ENCODE results near the gene TRAF5. TPM values are rescaled to one million over a fixed set of nuclear protein-coding genes. Genes with fewer than 3 reads are reported as not detected.
"Not testable (repeated sequence)": the region's sequence is repeated elsewhere in the genome, so short reads cannot be mapped to it uniquely, and the experiment has no call there.

TRAF5 gene
- total RNA-seq, 2 experiments from 2014 or later, result 28.0 to 32.2 TPM

DNA sequence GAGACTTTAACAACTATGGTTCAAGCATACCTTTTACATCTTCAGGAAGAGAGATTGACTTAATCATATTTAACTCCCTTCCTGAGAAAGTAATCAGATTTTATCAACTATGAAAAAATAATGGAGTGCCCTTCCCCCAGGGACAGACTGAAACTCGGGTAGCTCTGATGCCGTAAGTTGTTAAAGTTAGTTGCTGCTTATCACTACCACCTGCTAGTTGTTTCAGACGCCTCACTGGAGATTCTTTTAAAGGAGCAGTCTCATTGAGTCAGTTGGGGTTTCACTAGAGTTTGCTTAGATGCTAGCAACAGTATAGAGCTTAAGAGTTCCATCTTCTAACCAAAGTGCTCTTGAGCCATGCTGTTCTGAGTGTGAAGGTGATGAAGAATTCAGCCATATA lies 17.0 kb upstream of the TRAF5 start:
- no peak for DNase-seq
- H3K4me3 Mint-ChIP-seq, result no peak overlapping the region
- H3K4me1 Mint-ChIP-seq, result peaks cover 24% of the 10 kb centered on the region
- intact Hi-C loops (cut with DNase I, micrococcal nuclease), result loop anchor here (5.0 kb wide), 2 partner anchors 47 to 73 kb away; no protein-coding TSS in a partner anchor
- ATAC-seq, result no peak
- H3K27ac Mint-ChIP-seq, result no peak overlapping the region
- no peaks in the 10 kb centered on the region for H3K9me3 Mint-ChIP-seq (ENCODE audit: low read depth)
- no peaks in the 10 kb centered on the region for H3K27me3 Mint-ChIP-seq
- peaks cover 31% of the 10 kb centered on the region for H3K36me3 Mint-ChIP-seq (ENCODE audit: low read depth)
- CTCF ChIA-PET, result interaction anchor here (0.8 to 1.7 kb wide), 4 partner anchors 13 to 38 kb away, joined by 3 to 6 read pairs (median 4); partner anchors contain the start of gene TRAF5
- POLR2A ChIA-PET, result no interaction called here

DNA sequence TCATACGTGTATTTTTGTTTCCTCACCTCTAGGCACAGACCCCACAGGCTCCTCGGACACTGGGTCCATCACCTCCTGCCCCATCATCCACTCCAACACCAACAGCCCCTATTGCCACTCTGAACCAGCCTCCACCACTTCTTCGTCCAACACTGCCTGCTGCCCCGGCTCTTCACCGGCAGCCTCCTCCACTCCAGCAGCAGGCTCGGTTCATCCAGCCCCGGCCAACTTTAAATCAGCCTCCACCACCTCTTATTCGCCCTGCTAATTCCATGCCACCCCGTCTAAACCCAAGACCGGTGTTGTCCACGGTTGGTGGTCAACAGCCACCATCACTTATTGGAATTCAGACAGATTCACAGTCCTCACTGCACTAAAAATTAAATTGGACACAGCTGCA lies 13.2 kb upstream of the TRAF5 start:
- POLR2A ChIA-PET, result no interaction called here
- Mint-ChIP-seq H3K4me3 (no peak overlapping the region), H3K27me3 (no peaks in the 10 kb centered on the region), H3K9me3 (ENCODE audit: low read depth) (no peaks in the 10 kb centered on the region), H3K4me1 (peaks cover 5% of the 10 kb centered on the region), H3K27ac (no peak overlapping the region), H3K36me3 (ENCODE audit: low read depth) (peaks cover 17% of the 10 kb centered on the region)
- intact Hi-C loops (cut with DNase I, micrococcal nuclease), result no loop called here
- DNase-seq (no peak), ATAC-seq (no peak)
- CTCF ChIA-PET, result interaction anchor here (0.7 kb wide), 1 partner anchor 10 kb away, joined by 3 read pairs; no protein-coding TSS in a partner anchor

DNA sequence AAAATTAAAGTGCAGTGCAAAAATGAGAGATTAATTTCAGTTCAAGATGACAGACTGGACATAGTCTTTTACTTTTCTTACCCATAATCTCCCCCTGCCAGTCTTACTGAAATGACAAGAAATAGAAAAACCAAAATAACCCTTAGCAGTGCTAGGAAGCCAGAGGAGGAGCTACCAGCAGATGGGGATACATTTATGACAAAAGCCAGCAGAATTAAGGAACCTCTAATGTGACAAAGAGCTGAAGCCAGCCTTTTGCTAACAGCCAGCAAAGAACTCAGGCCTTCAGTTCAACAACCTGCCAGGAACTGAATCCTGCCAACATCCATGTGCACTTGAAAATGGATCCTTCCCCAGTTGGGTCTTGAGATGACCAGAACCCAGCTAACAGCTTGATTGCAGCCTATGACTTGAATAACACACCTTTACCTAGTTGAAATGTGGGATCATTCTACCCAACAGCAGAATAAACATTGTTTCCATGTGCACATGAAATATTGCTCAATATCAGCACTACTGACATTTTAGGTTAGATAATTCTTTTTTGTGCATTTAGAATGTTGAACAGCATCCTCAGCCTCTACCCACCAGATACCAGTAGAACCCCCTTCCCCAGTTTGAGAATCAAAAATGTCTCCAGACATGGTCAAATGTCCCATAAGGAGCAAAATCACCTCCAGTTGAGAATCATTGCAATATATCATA lies 7.9 kb upstream of the TRAF5 start:
- no peaks in the 10 kb centered on the region for H3K36me3 Mint-ChIP-seq (ENCODE audit: low read depth)
- POLR2A ChIA-PET, result no interaction called here
- H3K27ac Mint-ChIP-seq, result no peak overlapping the region
- CTCF ChIA-PET, result interaction anchor here (0.5 to 0.6 kb wide), 2 partner anchors 43 to 152 kb away, joined by 3 read pairs; no protein-coding TSS in a partner anchor
- intact Hi-C loops (cut with DNase I, micrococcal nuclease), result no loop called here
- H3K4me3 Mint-ChIP-seq, result no peak overlapping the region
- DNase-seq (no peak), ATAC-seq (no peak)
- H3K9me3 Mint-ChIP-seq (ENCODE audit: low read depth), result no peaks in the 10 kb centered on the region
- H3K4me1 Mint-ChIP-seq, result peaks cover 40% of the 10 kb centered on the region
- no peaks in the 10 kb centered on the region for H3K27me3 Mint-ChIP-seq

DNA sequence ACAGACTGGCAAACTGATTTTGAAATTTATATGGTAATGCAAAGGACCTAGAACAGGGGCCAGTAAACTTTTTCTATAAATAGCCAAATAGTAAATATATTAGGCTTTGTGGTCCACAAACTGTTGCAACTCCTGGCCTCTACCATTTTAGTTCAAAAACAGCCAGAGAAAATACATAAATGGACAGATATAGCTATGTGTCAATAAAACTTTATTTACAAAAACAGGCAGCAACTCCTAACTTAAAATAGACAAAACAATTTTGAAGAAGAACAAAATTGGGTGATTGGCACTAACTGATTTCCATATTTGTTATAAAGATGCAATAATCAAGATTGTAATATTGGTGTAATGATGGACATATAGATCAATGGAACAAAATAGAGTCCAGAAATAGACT lies 6.7 kb upstream of the TRAF5 start:
- peaks cover 47% of the 10 kb centered on the region for H3K4me1 Mint-ChIP-seq
- no peak overlapping the region for H3K27ac Mint-ChIP-seq
- POLR2A ChIA-PET, result no interaction called here
- intact Hi-C loops (cut with DNase I, micrococcal nuclease), result loop anchor here in 1 of 2 experiments (5.0 to 10.0 kb wide), 3 partner anchors 63 to 335 kb away; partner anchors contain the start of gene RCOR3
- CTCF ChIA-PET, result no interaction called here
- H3K27me3 Mint-ChIP-seq, result no peaks in the 10 kb centered on the region
- H3K4me3 Mint-ChIP-seq, result no peak overlapping the region
- ATAC-seq (no peak), DNase-seq (no peak)
- no peaks in the 10 kb centered on the region for H3K9me3 Mint-ChIP-seq (ENCODE audit: low read depth)
- H3K36me3 Mint-ChIP-seq (ENCODE audit: low read depth), result no peaks in the 10 kb centered on the region

- H3K36me3 Mint-ChIP-seq (ENCODE audit: low read depth), result no peaks in the 10 kb centered on the region
- no peak overlapping the region for H3K4me3 Mint-ChIP-seq
- ChIA-PET POLR2A (no interaction called here), CTCF (interaction anchor here (0.6 to 4.1 kb wide), 4 partner anchors 59 to 193 kb away, joined by 3 to 14 read pairs (median 4); no protein-coding TSS in a partner anchor)
- intact Hi-C loops (cut with DNase I, micrococcal nuclease), result loop anchor here (1.0 to 10.0 kb wide), 5 partner anchors 16 to 334 kb away; partner anchors contain the start of gene RCOR3 (in 1 of the 2)
- no peak overlapping the region for H3K27ac Mint-ChIP-seq
- H3K4me1 Mint-ChIP-seq, result peaks cover 56% of the 10 kb centered on the region
- no peak for DNase-seq
- peak; percentile 48 for ATAC-seq
- no peaks in the 10 kb centered on the region for H3K27me3 Mint-ChIP-seq
- no peaks in the 10 kb centered on the region for H3K9me3 Mint-ChIP-seq (ENCODE audit: low read depth)
These were observed 5.7 kb upstream of the TRAF5 start for GRCh38 chr1:211320980-211321379.

- H3K36me3 Mint-ChIP-seq (ENCODE audit: low read depth); H3K4me3 Mint-ChIP-seq; H3K27me3 Mint-ChIP-seq; H3K27ac Mint-ChIP-seq; ATAC-seq; DNase-seq; H3K9me3 Mint-ChIP-seq (ENCODE audit: low read depth); POLR2A ChIA-PET: not testable (repeated sequence)
- intact Hi-C loops (cut with DNase I, micrococcal nuclease), result loop anchor here (1.0 to 10.0 kb wide), 5 partner anchors 16 to 333 kb away; partner anchors contain the start of gene RCOR3 (in 1 of the 2)
- CTCF ChIA-PET, result interaction anchor here (1.0 to 4.1 kb wide), 5 partner anchors 11 to 192 kb away, joined by 3 to 16 read pairs (median 5); no protein-coding TSS in a partner anchor
- peaks cover 60% of the 10 kb centered on the region for H3K4me1 Mint-ChIP-seq
These were observed 5.0 kb upstream of the TRAF5 start for GRCh38 chr1:211321646-211322045.

- DNase-seq, result peak; percentile 81
- Mint-ChIP-seq H3K36me3 (ENCODE audit: low read depth) (no peaks in the 10 kb centered on the region), H3K4me3 (no peak overlapping the region), H3K9me3 (ENCODE audit: low read depth) (no peaks in the 10 kb centered on the region), H3K27ac (peak overlapping the region; percentile 42), H3K4me1 (peaks cover 69% of the 10 kb centered on the region), H3K27me3 (no peaks in the 10 kb centered on the region)
- CTCF ChIA-PET, result interaction anchor here (0.5 to 4.1 kb wide), 37 partner anchors 9 to 335 kb away, joined by 3 to 23 read pairs (median 4); no protein-coding TSS in a partner anchor
- intact Hi-C loops (cut with DNase I, micrococcal nuclease), result loop anchor here (1.0 to 10.0 kb wide), 12 partner anchors 18 to 877 kb away; partner anchors contain the start of gene RCOR3 (in 2 of the 2)
- POLR2A ChIA-PET, result interaction anchor here (0.7 to 1.0 kb wide), 2 partner anchors 155 to 191 kb away, joined by 3 read pairs; no protein-coding TSS in a partner anchor
- peak; percentile 83 for ATAC-seq
These were observed 3.2 kb upstream of the TRAF5 start for GRCh38 chr1:211323156-211324063.

DNA sequence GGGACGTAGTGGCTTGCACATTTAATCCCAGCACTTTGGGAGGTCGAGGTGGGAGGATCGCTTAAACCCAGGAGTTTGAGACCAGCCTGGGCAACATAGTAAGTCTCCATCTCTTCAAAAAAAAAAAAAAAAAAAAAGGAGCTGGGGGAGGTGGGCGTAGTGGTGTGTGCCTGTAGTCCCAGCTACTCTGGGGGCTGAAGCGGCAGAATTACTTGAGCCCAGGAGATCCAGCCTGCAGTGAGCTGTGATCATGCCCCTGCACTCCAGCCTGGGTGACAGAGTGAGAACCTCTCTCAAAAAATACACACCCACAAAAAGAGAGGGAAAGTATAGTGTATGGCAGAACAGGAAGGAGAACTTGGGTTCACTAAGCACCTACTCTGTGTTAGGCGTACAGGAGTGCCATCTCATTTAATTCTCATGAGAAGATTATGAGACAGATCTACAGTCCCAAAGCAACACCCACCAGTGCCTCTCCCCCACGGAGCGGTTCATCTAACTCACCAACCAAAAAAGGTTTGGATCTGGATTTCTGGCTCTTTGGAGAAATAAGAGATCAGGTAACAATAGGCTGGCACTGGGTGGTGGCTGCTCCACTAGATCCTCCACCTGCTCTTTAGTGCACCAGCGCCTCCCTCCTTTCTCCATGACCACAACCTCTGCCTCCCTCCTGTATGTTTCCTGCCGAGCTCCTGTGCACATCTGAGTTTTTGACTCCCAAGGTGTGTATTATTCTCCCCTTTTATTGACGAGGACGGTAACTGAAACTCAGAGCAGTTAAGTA lies 1.4 kb upstream of the TRAF5 start:
- intact Hi-C loops (cut with DNase I, micrococcal nuclease), result loop anchor here (5.0 to 10.0 kb wide), 4 partner anchors 68 to 330 kb away; partner anchors contain the start of genes SLC30A1 (in 2 of the 2) and RCOR3 (in 1 of the 2)
- CTCF ChIA-PET, result interaction anchor here (0.6 to 1.0 kb wide), 2 partner anchors 24 to 151 kb away, joined by 5 to 7 read pairs; no protein-coding TSS in a partner anchor
- peak overlapping the region; percentile 94 for H3K27ac Mint-ChIP-seq
- H3K9me3 Mint-ChIP-seq (ENCODE audit: low read depth), result no peaks in the 10 kb centered on the region
- POLR2A ChIA-PET, result interaction anchor here (0.6 kb wide), 1 partner anchor 120 kb away, joined by 4 read pairs; no protein-coding TSS in a partner anchor
- H3K36me3 Mint-ChIP-seq (ENCODE audit: low read depth), result peaks cover 3% of the 10 kb centered on the region
- H3K27me3 Mint-ChIP-seq, result no peaks in the 10 kb centered on the region
- peaks cover 81% of the 10 kb centered on the region for H3K4me1 Mint-ChIP-seq
- H3K4me3 Mint-ChIP-seq, result peak overlapping the region; percentile 87
- ATAC-seq (no peak), DNase-seq (no peak)

DNA sequence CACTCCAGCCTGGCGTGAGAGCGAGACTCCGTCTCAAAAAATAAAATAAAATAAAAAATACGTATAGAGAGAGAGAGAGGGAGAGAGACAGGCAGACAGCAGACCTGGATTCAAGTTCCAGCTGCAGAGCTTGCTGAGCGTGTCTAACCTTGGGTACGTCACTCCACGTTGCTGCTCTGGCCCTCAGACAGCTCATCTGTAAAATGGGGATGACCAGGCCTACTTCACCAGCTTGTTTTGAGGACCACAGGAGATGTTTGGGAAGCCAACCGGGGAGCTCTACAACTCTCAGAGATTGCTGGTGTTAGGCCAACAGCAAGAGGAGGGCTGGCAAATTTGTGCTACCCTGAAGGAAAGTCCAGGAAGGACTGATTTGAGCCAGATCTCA lies 499 bp upstream of the TRAF5 start:
- ATAC-seq, result no peak
- H3K27me3 Mint-ChIP-seq, result no peaks in the 10 kb centered on the region
- peak overlapping the region; percentile 94 for H3K27ac Mint-ChIP-seq
- peaks cover 10% of the 10 kb centered on the region for H3K36me3 Mint-ChIP-seq (ENCODE audit: low read depth)
- POLR2A ChIA-PET, result interaction anchor here (0.6 kb wide), 2 partner anchors 24 to 44 kb away, joined by 3 to 5 read pairs; no protein-coding TSS in a partner anchor
- DNase-seq, result no peak
- intact Hi-C loops (cut with DNase I, micrococcal nuclease), result loop anchor here (1.0 to 10.0 kb wide), 3 partner anchors 56 to 329 kb away; partner anchors contain the start of gene SLC30A1 (in 2 of the 2)
- peaks cover 81% of the 10 kb centered on the region for H3K4me1 Mint-ChIP-seq
- CTCF ChIA-PET, result interaction anchor here (0.7 to 4.4 kb wide), 7 partner anchors 9 to 253 kb away, joined by 3 to 30 read pairs (median 4); partner anchors contain the start of gene SLC30A1
- no peaks in the 10 kb centered on the region for H3K9me3 Mint-ChIP-seq (ENCODE audit: low read depth)
- peak overlapping the region; percentile 87 for H3K4me3 Mint-ChIP-seq

- Mint-ChIP-seq H3K4me3 (peak overlapping the region; percentile 87), H3K4me1 (peaks cover 82% of the 10 kb centered on the region), H3K9me3 (ENCODE audit: low read depth) (no peaks in the 10 kb centered on the region), H3K36me3 (ENCODE audit: low read depth) (peaks cover 10% of the 10 kb centered on the region), H3K27ac (peak overlapping the region; percentile 95), H3K27me3 (no peaks in the 10 kb centered on the region)
- intact Hi-C loops (cut with DNase I, micrococcal nuclease), result loop anchor here (1.0 to 10.0 kb wide), 4 partner anchors 56 to 327 kb away; partner anchors contain the start of genes SLC30A1 (in 2 of the 2) and RCOR3 (in 1 of the 2)
- ChIA-PET CTCF (interaction anchor here (0.6 to 4.4 kb wide), 12 partner anchors 12 to 256 kb away, joined by 3 to 30 read pairs (median 4); no protein-coding TSS in a partner anchor), POLR2A (interaction anchor here (0.6 to 1.0 kb wide), 2 partner anchors 33 to 1239 kb away, joined by 3 to 7 read pairs; no protein-coding TSS in a partner anchor)
- DNase-seq, result peak; percentile 57
- ATAC-seq, result peak; percentile 11
These were observed 801 bp downstream of the TRAF5 start for GRCh38 chr1:211327346-211327921.
